ENCODE measurements around the gene MRPL55. TPM values are rescaled to one million over a fixed set of nuclear protein-coding genes. Genes with fewer than 3 reads are reported as not detected.

The MRPL55 gene
- total and polyA plus RNA-seq, 2 of the 13 experiments (the other 11 are each of a cell fraction or from before 2014, with no cell fraction given), result 58.6 to 92.9 TPM

DNA sequence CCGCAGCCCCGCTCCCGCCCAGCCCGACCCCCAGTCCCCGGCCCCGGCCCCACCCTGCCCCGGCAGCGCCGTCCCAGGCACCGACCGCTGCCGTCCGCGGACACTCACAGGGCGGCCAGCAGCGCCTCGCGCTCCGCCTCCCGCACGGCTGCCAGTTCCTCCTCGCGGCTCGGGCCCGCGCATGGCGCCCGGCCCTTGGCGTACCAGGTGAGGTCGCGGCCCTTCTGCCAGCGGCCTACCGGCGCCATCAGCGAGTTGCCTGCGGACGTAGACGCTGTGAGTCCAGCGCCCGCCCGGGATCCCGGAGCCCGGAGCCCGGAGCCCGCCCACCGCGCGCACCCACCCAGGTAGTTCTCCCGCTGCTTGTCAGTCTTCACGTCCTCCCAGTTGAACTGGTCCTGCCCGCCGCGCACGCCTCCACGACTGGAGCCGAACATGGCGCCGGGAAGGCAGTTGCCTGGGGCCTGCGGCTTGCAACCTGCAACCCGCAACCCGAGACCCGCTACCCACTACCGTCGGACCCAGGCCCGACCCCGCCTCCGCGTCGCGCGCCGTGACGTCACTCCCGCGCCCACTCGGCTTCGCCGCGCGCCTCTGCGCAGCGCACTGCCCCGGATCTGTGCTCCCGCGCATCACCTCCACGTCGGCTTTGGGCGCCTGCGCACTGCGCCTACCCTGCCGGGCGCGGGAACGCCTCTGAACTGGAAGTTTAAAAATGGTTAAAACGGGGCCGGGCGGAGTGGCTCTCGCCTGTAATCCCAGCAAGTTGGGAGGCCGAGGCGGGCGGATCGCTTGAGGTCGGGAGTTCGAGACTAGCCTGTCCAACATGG is 6.1 kb downstream of the MRPL55 start, which contains the start of gene C1orf35 (continued):
- TF ChIP-seq ZHX1 (CRISPR knock-in tag; IDR thresholded peaks at IDR 0.05; ENCODE audit: low read depth) (peak; percentile 95), PRDM4 (CRISPR knock-in tag; IDR thresholded peaks at IDR 0.05; ENCODE audit: borderline replicate concordance) (no peak), ETS1 (CRISPR knock-in tag; IDR thresholded peaks at IDR 0.05) (peak; percentile 47; the same call in 1 of the 2 replicates), IRX3 (CRISPR knock-in tag; IDR thresholded peaks at IDR 0.05; ENCODE audit: borderline replicate concordance, low read depth) (no peak), ZNF3 (CRISPR knock-in tag; IDR thresholded peaks at IDR 0.05) (no peak), ZBTB7B (CRISPR knock-in tag; IDR thresholded peaks at IDR 0.05) (peak; percentile 63; the same call in 1 of the 2 replicates), KAT8 (CRISPR knock-in tag; IDR thresholded peaks at IDR 0.05) (peak; percentile 97), MAFK (conservative IDR thresholded peaks at IDR 0.05 in 1 of 2, IDR thresholded peaks at IDR 0.05 in 1 of 2; ENCODE audit: low read length in 2 of 2) (no peak), GFI1 (CRISPR knock-in tag; IDR thresholded peaks at IDR 0.05; ENCODE audit: borderline replicate concordance) (peak; percentile 35; the same call in 1 of the 2 replicates), ARID5B (CRISPR knock-in tag; IDR thresholded peaks at IDR 0.05) (peak; percentile 50), ZNF350 (CRISPR knock-in tag; IDR thresholded peaks at IDR 0.05; ENCODE audit: borderline replicate concordance, low read depth) (peak; percentile 86), ZNF879 (CRISPR knock-in tag; IDR thresholded peaks at IDR 0.05) (no peak), ZNF878 (CRISPR knock-in tag; IDR thresholded peaks at IDR 0.05) (peak; percentile 65; the same call in 1 of the 2 replicates), ZNF720 (CRISPR knock-in tag; IDR thresholded peaks at IDR 0.05) (no peak), SAP130 (CRISPR knock-in tag; IDR thresholded peaks at IDR 0.05; ENCODE audit: low read depth) (peak; percentile 96)
- TF ChIP-seq, protein P1, sequence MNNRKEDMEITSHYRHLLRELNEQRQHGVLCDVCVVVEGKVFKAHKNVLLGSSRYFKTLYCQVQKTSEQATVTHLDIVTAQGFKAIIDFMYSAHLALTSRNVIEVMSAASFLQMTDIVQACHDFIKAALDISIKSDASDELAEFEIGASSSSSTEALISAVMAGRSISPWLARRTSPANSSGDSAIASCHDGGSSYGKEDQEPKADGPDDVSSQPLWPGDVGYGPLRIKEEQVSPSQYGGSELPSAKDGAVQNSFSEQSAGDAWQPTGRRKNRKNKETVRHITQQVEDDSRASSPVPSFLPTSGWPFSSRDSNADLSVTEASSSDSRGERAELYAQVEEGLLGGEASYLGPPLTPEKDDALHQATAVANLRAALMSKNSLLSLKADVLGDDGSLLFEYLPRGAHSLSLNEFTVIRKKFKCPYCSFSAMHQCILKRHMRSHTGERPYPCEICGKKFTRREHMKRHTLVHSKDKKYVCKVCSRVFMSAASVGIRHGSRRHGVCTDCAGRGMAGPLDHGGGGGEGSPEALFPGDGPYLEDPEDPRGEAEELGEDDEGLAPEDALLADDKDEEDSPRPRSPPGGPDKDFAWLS (CRISPR knock-in tag; IDR thresholded peaks at IDR 0.05; ENCODE audit: borderline replicate concordance), result 0 out of 2 replicates have a peak, but pooled peaks have one; percentile 74

All from HepG2 (cell line).